DND-41 (cell line): ENCODE results near the gene GRID2.

Experiments used
- CTCF ChIP-seq: IDR thresholded peaks from 2 replicates; pipeline ENCODE4 v1.5.1; 2012; ENCODE audit warnings: borderline replicate concordance, low read length, moderate library complexity, mild to moderate bottlenecking; ENCODE audit not compliant: poor library complexity, severe bottlenecking; ENCODE audit errors: extremely low read depth
- EZH2 ChIP-seq: IDR thresholded peaks from 3 replicates; pipeline ENCODE4 v1.6.1; 2012; ENCODE audit warnings: borderline replicate concordance, low read depth, mild to moderate bottlenecking, moderate library complexity, low read length, inconsistent platforms; ENCODE audit not compliant: severe bottlenecking

- TF ChIP-seq CTCF (no peak), EZH2 (no peak)
These were observed 220.4 kb downstream of the GRID2 start for GRCh38 chr4:92524131-92524530.
